CD4-positive, alpha-beta memory T cell (primary cell): Measurements from ENCODE around the gene DUSP12. TPM values are rescaled to one million over a fixed set of nuclear protein-coding genes. Genes with fewer than 3 reads are reported as not detected.

ENCODE experiments used
- CTCF ChIA-PET: fragments of 350-600 bp; sonication (Branson Sonifier 250); formaldehyde crosslinking; loops from one replicate; lab custom pipeline; 2021; ENCODE audit warnings: inconsistent platforms; ENCODE audit not compliant: partially characterized antibody; lab: Charles Lee
- POLR2A ChIA-PET: fragments of 350-600 bp; sonication (Branson Sonifier 250); formaldehyde crosslinking; loops from one replicate; lab custom pipeline; 2021; ENCODE audit not compliant: partially characterized antibody; lab: Charles Lee
- DNase-seq, 5 donors: peaks; one replicate each; pipeline versions ENCODE4 v3.0.0 to v3.0.0-alpha.2; 2020 to 2022; ENCODE audit warnings: mixed read lengths in 1 of 5
- H3K27ac ChIP-seq: one replicate; pipeline ENCODE4 v1.7.0; 2013; ENCODE audit warnings: low read depth, low read length
- H3K27me3 ChIP-seq: 2 replicates; pipeline ENCODE4 v1.7.0; 2013; ENCODE audit warnings: mild to moderate bottlenecking, low read length, moderate library complexity; ENCODE audit not compliant: insufficient read depth
- H3K36me3 ChIP-seq: 2 replicates; pipeline ENCODE4 v1.7.0; 2013; ENCODE audit warnings: mild to moderate bottlenecking, low read length, moderate library complexity; ENCODE audit not compliant: insufficient read depth
- H3K4me1 ChIP-seq: 2 replicates; pipeline ENCODE4 v1.7.0; 2013; ENCODE audit warnings: mild to moderate bottlenecking, low read length, moderate library complexity; ENCODE audit not compliant: insufficient read depth
- H3K4me3 ChIP-seq, 2 donors: one replicate each; pipeline ENCODE4 v1.7.0; 2013; ENCODE audit warnings: low read length in 2 of 2, mild to moderate bottlenecking in 1 of 2
- H3K9me3 ChIP-seq, 2 donors: one replicate each; pipeline ENCODE4 v1.7.0; 2013; ENCODE audit warnings: low read length in 2 of 2, control low read depth in 1 of 2; ENCODE audit not compliant: control insufficient read depth in 1 of 2
- H3K27ac Mint-ChIP-seq, 7 donors: one replicate each; pipeline ENCODE4 v1.8.0; 2020 to 2021; ENCODE audit warnings: mixed read lengths in 7 of 7, mild to moderate bottlenecking in 6 of 7, inconsistent platforms in 3 of 7, moderate library complexity in 3 of 7
- H3K27me3 Mint-ChIP-seq, 2 donors: one replicate each; pipeline ENCODE4 v1.8.0; 2020 to 2021; ENCODE audit warnings: mixed read lengths in 2 of 2
- H3K36me3 Mint-ChIP-seq, 2 donors: one replicate each; pipeline ENCODE4 v1.8.0; 2020 to 2021; ENCODE audit warnings: mixed read lengths in 2 of 2, inconsistent platforms in 1 of 2, mild to moderate bottlenecking in 1 of 2
- H3K4me1 Mint-ChIP-seq, 4 donors: one replicate each; pipeline ENCODE4 v1.8.0; 2020 to 2021; ENCODE audit warnings: mixed read lengths in 4 of 4, mild to moderate bottlenecking in 1 of 4
- H3K4me3 Mint-ChIP-seq, 8 donors: one replicate each; pipeline ENCODE4 v1.8.0; 2020 to 2021; ENCODE audit warnings: mixed read lengths in 8 of 8, mild to moderate bottlenecking in 7 of 8, moderate library complexity in 6 of 8, inconsistent platforms in 3 of 8
- H3K9me3 Mint-ChIP-seq, 8 donors: one replicate each; pipeline ENCODE4 v1.8.0; 2020 to 2021; ENCODE audit warnings: mixed read lengths in 8 of 8, mild to moderate bottlenecking in 5 of 8, inconsistent platforms in 3 of 8, moderate library complexity in 1 of 8
- intact Hi-C: fragments of 100-400 bp; cut with micrococcal nuclease; formaldehyde crosslinking; loops from one replicate; pipeline ENCODE4 v1.15.1; 2023
- polyA plus RNA-seq, 2 donors: library from polyadenylated mRNA; unstranded; fragments of 300-500 nt; fragmentation: Illumina TruSeq; gene quantifications; one replicate each; pipeline ENCODE4 v1.2.3, GENCODE V29; 2021
- total RNA-seq, 2 experiments: library from RNA; stranded (reverse); gene quantifications; one replicate each; pipeline ENCODE4 v1.2.3, GENCODE V29; 2021

Gene DUSP12
- total and polyA plus RNA-seq, 4 experiments from 2014 or later, result 30.4 to 86.5 (median 42.7) TPM

DNA sequence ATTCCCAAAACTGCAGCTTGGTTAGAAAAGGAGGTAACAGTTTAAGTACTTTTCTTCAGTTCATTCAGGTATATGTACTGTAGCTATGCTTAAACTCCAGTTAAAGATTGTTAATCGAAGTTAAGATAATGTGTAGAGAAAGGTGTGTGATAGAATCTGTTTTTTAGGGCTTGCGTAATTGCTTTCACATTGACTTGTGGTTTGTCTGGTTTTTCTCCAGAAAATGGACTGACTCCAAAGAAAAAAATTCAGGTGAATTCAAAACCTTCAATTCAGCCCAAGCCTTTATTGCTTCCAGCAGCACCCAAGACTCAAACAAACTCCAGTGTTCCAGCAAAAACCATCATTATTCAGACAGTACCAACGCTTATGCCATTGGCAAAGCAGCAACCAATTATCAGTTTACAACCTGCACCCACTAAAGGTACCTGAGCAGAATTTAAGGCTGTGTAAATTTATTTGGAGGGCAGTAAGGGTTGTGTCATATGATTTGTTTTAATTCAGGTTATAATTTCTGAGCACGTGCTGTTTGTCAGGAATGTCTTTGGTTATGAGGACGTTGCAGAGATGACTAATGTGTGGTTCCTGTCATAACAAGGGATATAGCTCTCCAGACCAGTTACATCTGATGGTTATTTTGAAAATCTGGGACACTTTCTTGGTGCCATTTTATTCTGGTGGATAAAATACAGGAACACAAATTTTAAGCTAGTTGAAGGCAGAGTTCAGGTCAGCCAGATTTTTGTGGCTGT lies 42.5 kb downstream of the DUSP12 start:
- POLR2A ChIA-PET, result no interaction called here
- H3K36me3 ChIP-seq, result peaks cover 45% of the 10 kb centered on the region
- H3K4me3 ChIP-seq, result no peak overlapping the region
- H3K27ac Mint-ChIP-seq, result no peak overlapping the region
- H3K9me3 Mint-ChIP-seq, result no peaks in the 10 kb centered on the region
- H3K27me3 Mint-ChIP-seq, result no peaks in the 10 kb centered on the region
- H3K4me1 ChIP-seq, result no peaks in the 10 kb centered on the region
- H3K36me3 Mint-ChIP-seq, result peaks cover 46 to 83% of the 10 kb centered on the region in 2 donors
- H3K9me3 ChIP-seq, result no peaks in the 10 kb centered on the region
- DNase-seq, result no peak
- H3K4me1 Mint-ChIP-seq, result peaks cover 3 to 8% (median 6%) of the 10 kb centered on the region in 4 donors
- CTCF ChIA-PET, result interaction anchor here (0.6 to 7.6 kb wide), 22 partner anchors 9 to 264 kb away, joined by 3 to 213 read pairs (median 4); partner anchors contain the start of gene OLFML2B
- H3K27ac ChIP-seq, result no peak overlapping the region
- H3K4me3 Mint-ChIP-seq, result no peak overlapping the region
- intact Hi-C loops, result loop anchor here (1.0 to 10.0 kb wide), 4 partner anchors 113 to 600 kb away; no protein-coding TSS in a partner anchor
- H3K27me3 ChIP-seq, result no peaks in the 10 kb centered on the region

DNA sequence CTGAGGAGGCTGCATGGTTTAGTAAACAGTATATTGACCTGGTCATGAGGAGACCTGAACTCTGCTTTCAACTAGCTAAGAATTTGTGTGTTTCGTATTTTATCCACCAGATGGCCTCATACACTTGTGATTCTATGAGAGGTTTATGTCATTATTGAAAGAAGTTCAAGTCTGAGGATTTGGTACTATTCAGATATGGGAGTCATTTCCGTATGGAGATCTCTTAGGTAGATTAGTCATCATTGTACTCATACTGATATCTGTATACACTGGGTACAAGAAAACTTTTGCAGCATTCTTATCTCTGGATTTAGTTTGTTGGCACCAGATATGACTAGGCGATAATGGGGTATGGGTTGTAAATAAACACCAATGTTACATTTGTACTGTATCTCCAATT lies 43.2 kb downstream of the DUSP12 start:
- Histone ChIP-seq H3K27ac (no peak overlapping the region), H3K9me3 (no peaks in the 10 kb centered on the region), H3K4me1 (no peaks in the 10 kb centered on the region), H3K36me3 (peaks cover 41% of the 10 kb centered on the region), H3K27me3 (no peaks in the 10 kb centered on the region), H3K4me3 (no peak overlapping the region)
- Mint-ChIP-seq H3K9me3 (no peaks in the 10 kb centered on the region), H3K4me1 (peaks cover 3 to 7% (median 6%) of the 10 kb centered on the region in 4 donors), H3K4me3 (no peak overlapping the region), H3K36me3 (peaks cover 48 to 84% of the 10 kb centered on the region in 2 donors), H3K27ac (peak overlapping the region in 1 of 7 donors; percentile 10), H3K27me3 (no peaks in the 10 kb centered on the region)
- DNase-seq, result peak in 4 of 5 donors; percentile 42 to 49 (median 44)
- intact Hi-C loops, result loop anchor here (1.0 to 10.0 kb wide), 4 partner anchors 112 to 600 kb away; no protein-coding TSS in a partner anchor
- ChIA-PET CTCF (interaction anchor here (0.6 to 7.6 kb wide), 23 partner anchors 9 to 264 kb away, joined by 3 to 213 read pairs (median 4); partner anchors contain the start of gene OLFML2B), POLR2A (no interaction called here)

DNA sequence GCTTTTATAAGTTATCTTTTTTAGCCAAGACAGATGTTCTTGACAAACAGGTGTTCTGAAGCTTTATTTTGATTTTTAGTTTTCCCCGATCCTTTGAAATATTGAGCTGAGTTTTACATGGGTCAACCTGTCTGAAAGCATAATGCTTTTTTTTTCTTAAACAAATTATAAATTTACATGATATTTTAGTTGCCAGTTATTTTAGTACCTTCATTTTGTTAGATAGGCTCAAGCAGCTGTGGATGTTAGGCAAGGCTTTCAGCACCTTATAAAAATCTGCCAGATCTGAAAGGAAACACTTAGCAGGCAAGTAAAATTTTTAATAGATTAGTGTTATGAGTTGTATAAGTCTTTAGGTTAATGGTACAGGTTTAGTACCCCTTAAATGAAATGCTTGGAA lies 50.2 kb downstream of the DUSP12 start:
- Mint-ChIP-seq H3K36me3 (peaks cover 50 to 76% of the 10 kb centered on the region in 2 donors), H3K4me1 (peaks cover 2 to 5% (median 4%) of the 10 kb centered on the region in 4 donors), H3K9me3 (no peaks in the 10 kb centered on the region), H3K27ac (no peak overlapping the region), H3K27me3 (no peaks in the 10 kb centered on the region), H3K4me3 (no peak overlapping the region)
- no peak for DNase-seq
- intact Hi-C loops, result loop anchor here (10.0 kb wide), 1 partner anchor 105 kb away; no protein-coding TSS in a partner anchor
- no peaks in the 10 kb centered on the region for H3K9me3 ChIP-seq
- CTCF ChIA-PET, result interaction anchor here (1.4 kb wide), 1 partner anchor 237 kb away, joined by 5 read pairs; no protein-coding TSS in a partner anchor
- H3K4me3 ChIP-seq, result no peak overlapping the region
- H3K4me1 ChIP-seq, result no peaks in the 10 kb centered on the region
- H3K27me3 ChIP-seq, result no peaks in the 10 kb centered on the region
- H3K27ac ChIP-seq, result no peak overlapping the region
- POLR2A ChIA-PET, result no interaction called here
- peaks cover 23% of the 10 kb centered on the region for H3K36me3 ChIP-seq

DNA sequence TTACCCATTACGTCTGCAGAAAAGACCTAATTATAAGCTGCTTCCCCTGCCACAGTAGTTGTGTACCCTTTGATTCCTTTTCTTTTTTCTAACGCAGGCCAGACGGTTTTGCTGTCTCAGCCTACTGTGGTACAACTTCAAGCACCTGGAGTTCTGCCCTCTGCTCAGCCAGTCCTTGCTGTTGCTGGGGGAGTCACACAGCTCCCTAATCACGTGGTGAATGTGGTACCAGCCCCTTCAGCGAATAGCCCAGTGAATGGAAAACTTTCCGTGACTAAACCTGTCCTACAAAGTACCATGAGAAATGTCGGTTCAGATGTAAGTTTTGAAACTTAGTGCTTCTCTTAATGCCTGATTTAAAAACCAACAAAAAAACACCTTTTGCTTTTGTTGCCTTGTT lies 52.4 kb downstream of the DUSP12 start:
- intact Hi-C loops, result no loop called here
- ChIA-PET POLR2A (no interaction called here), CTCF (interaction anchor here (1.7 kb wide), 1 partner anchor 9 kb away, joined by 7 read pairs; no protein-coding TSS in a partner anchor)
- no peaks in the 10 kb centered on the region for H3K9me3 Mint-ChIP-seq
- DNase-seq, result no peak
- peaks cover 48 to 68% of the 10 kb centered on the region in 2 donors for H3K36me3 Mint-ChIP-seq
- Histone ChIP-seq H3K4me1 (no peaks in the 10 kb centered on the region), H3K9me3 (no peaks in the 10 kb centered on the region), H3K27ac (no peak overlapping the region), H3K36me3 (peaks cover 13% of the 10 kb centered on the region), H3K27me3 (no peaks in the 10 kb centered on the region), H3K4me3 (no peak overlapping the region)
- H3K4me3 Mint-ChIP-seq, result no peak overlapping the region
- H3K27me3 Mint-ChIP-seq, result no peaks in the 10 kb centered on the region
- H3K27ac Mint-ChIP-seq, result peak overlapping the region in 2 of 7 donors; percentile 55 to 80
- H3K4me1 Mint-ChIP-seq, result peaks cover 6 to 14% (median 10%) of the 10 kb centered on the region in 4 donors

DNA sequence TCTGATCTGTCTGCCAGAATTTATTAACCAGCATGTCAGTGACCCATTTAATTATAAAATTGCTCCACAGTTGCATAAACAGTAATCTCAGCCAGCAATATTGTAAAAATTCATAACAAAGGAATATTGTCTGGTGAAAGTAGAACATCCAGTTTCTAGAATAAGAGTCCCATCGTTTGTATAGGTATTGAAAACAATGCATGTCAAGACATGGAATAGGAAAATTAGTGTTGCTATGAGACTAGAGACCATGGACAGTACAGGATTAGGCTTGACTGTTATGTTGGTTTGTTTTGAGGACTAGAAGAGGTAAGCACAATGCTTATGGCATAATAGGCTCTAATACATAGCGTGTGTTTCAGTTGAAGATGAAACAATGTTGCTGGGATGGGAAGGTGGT lies 53.6 kb downstream of the DUSP12 start:
- Mint-ChIP-seq H3K27me3 (no peaks in the 10 kb centered on the region), H3K9me3 (no peaks in the 10 kb centered on the region), H3K4me3 (no peak overlapping the region), H3K4me1 (peaks cover 9 to 15% (median 12%) of the 10 kb centered on the region in 4 donors), H3K36me3 (peaks cover 47 to 62% of the 10 kb centered on the region in 2 donors), H3K27ac (peak overlapping the region in 2 of 7 donors; percentile 0 to 19)
- Histone ChIP-seq H3K4me1 (no peaks in the 10 kb centered on the region), H3K27me3 (no peaks in the 10 kb centered on the region), H3K36me3 (peaks cover 13% of the 10 kb centered on the region), H3K4me3 (no peak overlapping the region), H3K9me3 (no peaks in the 10 kb centered on the region), H3K27ac (no peak overlapping the region)
- CTCF ChIA-PET, result no interaction called here
- DNase-seq, result no peak
- POLR2A ChIA-PET, result interaction anchor here (0.7 kb wide), 1 partner anchor 50 kb away, joined by 3 read pairs; no protein-coding TSS in a partner anchor
- intact Hi-C loops, result no loop called here

DNA sequence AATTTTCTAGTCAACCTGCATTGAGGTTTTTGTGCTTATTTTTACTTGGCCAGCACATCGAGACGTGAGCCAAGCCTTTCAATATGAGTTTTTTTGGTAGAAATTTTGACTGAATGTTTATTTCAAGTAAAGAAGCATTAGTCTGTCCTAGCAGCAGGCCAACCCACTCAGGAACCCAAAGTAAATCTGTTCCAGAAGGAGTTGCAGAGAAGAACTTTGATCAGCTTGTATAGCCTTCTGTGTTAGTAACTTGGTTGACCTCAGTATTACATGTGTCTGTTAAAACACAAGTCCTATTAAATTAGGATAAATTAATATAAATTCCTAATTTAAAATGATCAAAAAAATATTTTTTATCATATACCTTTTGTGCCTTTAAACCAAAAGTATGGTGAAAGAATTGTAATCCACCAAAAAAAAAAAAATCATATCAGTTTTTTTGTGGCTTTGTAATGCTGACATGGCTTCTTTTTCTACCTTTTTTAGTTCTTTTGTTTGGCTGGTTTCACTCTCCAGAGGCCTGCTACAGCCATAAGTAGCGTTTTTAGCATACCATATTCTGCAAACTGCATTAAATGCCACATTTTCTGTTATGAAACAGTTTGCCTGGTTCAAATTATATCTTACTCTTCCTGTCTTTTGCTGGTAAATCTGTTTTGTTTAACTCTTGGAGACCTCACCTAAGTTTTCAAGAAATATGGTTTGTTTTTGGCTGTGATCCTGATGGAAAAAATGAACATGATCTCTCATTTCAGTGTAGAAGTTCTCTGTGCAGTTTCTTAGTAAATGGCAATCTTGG lies 56.0 kb downstream of the DUSP12 start:
- peak overlapping the region in 1 of 8 donors; percentile 1 for H3K4me3 Mint-ChIP-seq
- H3K27ac Mint-ChIP-seq, result peak overlapping the region in 5 of 7 donors; percentile 3 to 92 (median 61)
- H3K4me1 Mint-ChIP-seq, result peaks cover 9 to 16% (median 12%) of the 10 kb centered on the region in 4 donors
- H3K9me3 ChIP-seq, result peaks cover 0 to 5% of the 10 kb centered on the region in 2 donors
- ChIA-PET CTCF (no interaction called here), POLR2A (no interaction called here)
- no peaks in the 10 kb centered on the region for H3K27me3 Mint-ChIP-seq
- peaks cover 19% of the 10 kb centered on the region for H3K36me3 ChIP-seq
- H3K4me3 ChIP-seq, result no peak overlapping the region
- DNase-seq, result no peak
- H3K4me1 ChIP-seq, result no peaks in the 10 kb centered on the region
- H3K27me3 ChIP-seq, result no peaks in the 10 kb centered on the region
- no peak overlapping the region for H3K27ac ChIP-seq
- intact Hi-C loops, result no loop called here
- H3K36me3 Mint-ChIP-seq, result peaks cover 59 to 63% of the 10 kb centered on the region in 2 donors
- H3K9me3 Mint-ChIP-seq, result peaks cover 2 to 15% (median 10%) of the 10 kb centered on the region in 8 donors
